ENCODE data around the gene FIP1L1.
"Not testable (repeated sequence)": the region's sequence is repeated elsewhere in the genome, so short reads cannot be mapped to it uniquely, and the experiment has no call there.

The FIP1L1 gene

GRCh38 chr4:53380221-53380620, 2.8 kb downstream of the FIP1L1 start:
- no peak for DNase-seq

GRCh38 chr4:53409479-53409878, 32.0 kb downstream of the FIP1L1 start:
- DNase-seq: not testable (repeated sequence)

GRCh38 chr4:53419208-53419607, 41.8 kb downstream of the FIP1L1 start:
- DNase-seq: no peak

- no peak for DNase-seq
Observed at GRCh38 chr4:53421791-53422190, 44.4 kb downstream of the FIP1L1 start.

GRCh38 chr4:53422367-53422766, 44.9 kb downstream of the FIP1L1 start:
- no peak for DNase-seq

GRCh38 chr4:53424280-53424679, 46.8 kb downstream of the FIP1L1 start:
- no peak for DNase-seq

GRCh38 chr4:53427366-53427765, 49.9 kb downstream of the FIP1L1 start:
- DNase-seq: no peak

GRCh38 chr4:53431052-53431451, 53.6 kb downstream of the FIP1L1 start:
- no peak for DNase-seq

GRCh38 chr4:53432528-53433424, 55.3 kb downstream of the FIP1L1 start:
- DNase-seq: no peak

GRCh38 chr4:53436251-53436650, 58.8 kb downstream of the FIP1L1 start:
- no peak for DNase-seq

- DNase-seq: no peak
Observed at GRCh38 chr4:53441564-53441963, 64.1 kb downstream of the FIP1L1 start.

- DNase-seq: no peak
Observed at GRCh38 chr4:53444954-53445353, 67.5 kb downstream of the FIP1L1 start.

- DNase-seq: no peak
Observed at GRCh38 chr4:53450773-53451172, 73.3 kb downstream of the FIP1L1 start.

GRCh38 chr4:53453385-53453784, 75.9 kb downstream of the FIP1L1 start:
- no peak for DNase-seq

GRCh38 chr4:53455766-53456165, 78.3 kb downstream of the FIP1L1 start:
- no peak for DNase-seq

GRCh38 chr4:53456178-53456577, 78.7 kb downstream of the FIP1L1 start:
- no peak for DNase-seq

GRCh38 chr4:53459548-53459947, 82.1 kb downstream of the FIP1L1 start:
- DNase-seq: no peak

- no peak for DNase-seq
Observed at GRCh38 chr4:53461244-53461643, 83.8 kb downstream of the FIP1L1 start.

- DNase-seq: no peak
Observed at GRCh38 chr4:53463340-53463739, 85.9 kb downstream of the FIP1L1 start.

- no peak for DNase-seq
Observed at GRCh38 chr4:53465281-53465680, 87.8 kb downstream of the FIP1L1 start.

- no peak for DNase-seq
Observed at GRCh38 chr4:53465891-53466290, 88.5 kb downstream of the FIP1L1 start.

GRCh38 chr4:53466576-53466975, 89.1 kb downstream of the FIP1L1 start:
- DNase-seq: not testable (repeated sequence)

- DNase-seq: peak; percentile 11
Observed at GRCh38 chr4:53476232-53477037, 99.0 kb downstream of the FIP1L1 start.

- peak; percentile 38 for DNase-seq
Observed at GRCh38 chr4:53477038-53477565, 99.7 kb downstream of the FIP1L1 start.

All from OCI-M1 (cell line).